Hepatocyte (in vitro differentiated cells): ENCODE data around the gene IER3IP1. TPM values are rescaled to one million over a fixed set of nuclear protein-coding genes. Genes with fewer than 3 reads are reported as not detected.

Experiments used
- DNase-seq: peaks from one replicate; pipeline ENCODE4 v3.0.0-alpha.2; 2016; ENCODE audit warnings: low spot score
- H2AFZ ChIP-seq: fragments of 200-600 bp; sonication (generic); 2 replicates; pipeline ENCODE4 v1.6.0; 2016; ENCODE audit warnings: antibody characterized with exemption, mild to moderate bottlenecking
- H3K27ac ChIP-seq: fragments of 200-600 bp; sonication (generic); 2 replicates; pipeline ENCODE4 v1.5.1; 2016; ENCODE audit warnings: mild to moderate bottlenecking
- H3K27me3 ChIP-seq: fragments of 200-600 bp; sonication (generic); 2 replicates; pipeline ENCODE4 v1.6.1; 2016
- H3K36me3 ChIP-seq: fragments of 200-600 bp; sonication (generic); replicated peaks from 2 replicates; pipeline ENCODE4 v1.5.1; 2016; ENCODE audit warnings: low read depth; ENCODE audit not compliant: insufficient read depth
- H3K4me1 ChIP-seq: fragments of 200-600 bp; sonication (generic); 2 replicates; pipeline ENCODE4 v1.5.1; 2016; ENCODE audit warnings: mild to moderate bottlenecking, moderate library complexity; ENCODE audit not compliant: insufficient read depth
- H3K4me2 ChIP-seq: fragments of 200-600 bp; sonication (generic); 2 replicates; pipeline ENCODE4 v1.6.0; 2016
- H3K4me3 ChIP-seq: fragments of 200-600 bp; sonication (generic); 2 replicates; pipeline ENCODE4 v1.5.1; 2016; ENCODE audit warnings: mild to moderate bottlenecking
- H3K79me2 ChIP-seq: fragments of 200-600 bp; sonication (generic); 2 replicates; pipeline ENCODE4 v1.6.0; 2017; ENCODE audit warnings: mild to moderate bottlenecking
- H3K9me2 ChIP-seq: fragments of 200-600 bp; sonication (generic); replicated peaks from 2 replicates; pipeline ENCODE4 v1.6.0; 2017; ENCODE audit warnings: mild to moderate bottlenecking; ENCODE audit not compliant: insufficient read depth
- H3K9me3 ChIP-seq: fragments of 200-600 bp; sonication (generic); 2 replicates; pipeline ENCODE4 v1.5.1; 2016; ENCODE audit warnings: low read depth, mild to moderate bottlenecking
- H4K20me1 ChIP-seq: fragments of 200-600 bp; sonication (generic); 2 replicates; pipeline ENCODE4 v1.6.0; 2016; ENCODE audit warnings: mild to moderate bottlenecking; ENCODE audit not compliant: insufficient read depth, poor library complexity, severe bottlenecking
- CTCF ChIP-seq: fragments of 200-600 bp; sonication (generic); IDR thresholded peaks from 2 replicates; pipeline ENCODE4 v1.5.1; 2016; ENCODE audit warnings: antibody characterized with exemption, mild to moderate bottlenecking; ENCODE audit not compliant: poor library complexity
- EZH2 ChIP-seq: fragments of 200-600 bp; sonication (generic); IDR thresholded peaks from 2 replicates; pipeline ENCODE4 v1.6.1; 2016; ENCODE audit warnings: antibody characterized with exemption, mild to moderate bottlenecking, borderline replicate concordance
- EZH2phosphoT487 ChIP-seq: fragments of 200-600 bp; sonication (generic); IDR thresholded peaks from one replicate; pipeline ENCODE4 v1.6.1; 2018; ENCODE audit warnings: antibody characterized with exemption, mild to moderate bottlenecking, low read depth, moderate library complexity; ENCODE audit not compliant: unreplicated experiment, severe bottlenecking
- whole genome bisulfite sequencing: methylation state at CpG from one replicate; pipeline ENCODE4 v1.1.6; 2016; ENCODE audit warnings: low lambda C conversion rate; ENCODE audit errors: missing lambda C conversion rate; 5-methylcytosine and 5-hydroxymethylcytosine counted together
- polyA plus RNA-seq: library from polyadenylated mRNA; unstranded; fragments of >200 nt; fragmentation: Nextera tagmentation; extraction: Ambion mirVana; gene quantifications from 2 replicates; pipeline ENCODE4 v1.2.1, GENCODE V29; 2016
- total RNA-seq: library from RNA; depleted of rRNA; stranded (reverse); fragments of >200 nt; gene quantifications from 2 replicates; pipeline ENCODE4 v1.2.3, GENCODE V29; 2014

The IER3IP1 gene
- total and polyA plus RNA-seq, 2 experiments from 2014 or later: 32.6 to 33.8 TPM

GRCh38 chr18:47143153-47143552, 33.0 kb downstream of the IER3IP1 start:
- Histone ChIP-seq H2AFZ (no peak overlapping the region), H3K79me2 (peaks cover 83% of the 10 kb centered on the region), H3K27me3 (no peaks in the 10 kb centered on the region), H3K27ac (no peak overlapping the region), H3K4me2 (no peak overlapping the region), H3K4me1 (no peaks in the 10 kb centered on the region), H3K36me3 (no peaks in the 10 kb centered on the region), H4K20me1 (peaks cover 15% of the 10 kb centered on the region), H3K9me3 (no peaks in the 10 kb centered on the region), H3K4me3 (no peak overlapping the region), H3K9me2 (no peaks in the 10 kb centered on the region)
- no peak for DNase-seq
- WGBS: 98% methylated on average over 5 of the region's 5 CpGs
- no peak for TF ChIP-seq EZH2

- Histone ChIP-seq H3K36me3 (no peaks in the 10 kb centered on the region), H4K20me1 (peaks cover 15% of the 10 kb centered on the region), H3K4me2 (no peak overlapping the region), H2AFZ (no peak overlapping the region), H3K4me1 (no peaks in the 10 kb centered on the region), H3K4me3 (no peak overlapping the region), H3K27me3 (no peaks in the 10 kb centered on the region), H3K9me3 (no peaks in the 10 kb centered on the region), H3K27ac (no peak overlapping the region), H3K79me2 (peaks cover 65% of the 10 kb centered on the region), H3K9me2 (no peaks in the 10 kb centered on the region)
- TF ChIP-seq EZH2phosphoT487: no peak
- TF ChIP-seq CTCF: no peak
- no peak for TF ChIP-seq EZH2
- DNase-seq: no peak
These were observed 34.9 kb downstream of the IER3IP1 start for GRCh38 chr18:47141289-47141688.

- no peaks in the 10 kb centered on the region for H3K4me1 ChIP-seq
- no peak overlapping the region for H3K4me3 ChIP-seq
- H3K36me3 ChIP-seq: no peaks in the 10 kb centered on the region
- H3K4me2 ChIP-seq: no peak overlapping the region
- no peaks in the 10 kb centered on the region for H3K9me2 ChIP-seq
- H4K20me1 ChIP-seq: no peaks in the 10 kb centered on the region
- TF ChIP-seq CTCF (no peak), EZH2phosphoT487 (no peak), EZH2 (no peak)
- 96% methylated on average over 3 of the region's 3 CpGs for WGBS
- no peaks in the 10 kb centered on the region for H3K9me3 ChIP-seq
- no peak for DNase-seq
- H2AFZ ChIP-seq: no peak overlapping the region
- no peaks in the 10 kb centered on the region for H3K79me2 ChIP-seq
- no peaks in the 10 kb centered on the region for H3K27me3 ChIP-seq
- no peak overlapping the region for H3K27ac ChIP-seq
These were observed 55.0 kb downstream of the IER3IP1 start for GRCh38 chr18:47121146-47121545.

GRCh38 chr18:47120428-47120827, 55.7 kb downstream of the IER3IP1 start:
- Histone ChIP-seq H3K9me2 (no peaks in the 10 kb centered on the region), H3K79me2 (no peaks in the 10 kb centered on the region), H3K36me3 (no peaks in the 10 kb centered on the region), H3K4me2 (no peak overlapping the region), H3K9me3 (no peaks in the 10 kb centered on the region), H3K4me3 (no peak overlapping the region), H4K20me1 (no peaks in the 10 kb centered on the region), H2AFZ (no peak overlapping the region), H3K27ac (no peak overlapping the region), H3K4me1 (no peaks in the 10 kb centered on the region), H3K27me3 (no peaks in the 10 kb centered on the region)
- WGBS: 76% methylated on average over 4 of the region's 4 CpGs
- no peak for DNase-seq
- no peak for TF ChIP-seq EZH2
- TF ChIP-seq CTCF: no peak
- no peak for TF ChIP-seq EZH2phosphoT487
